IMR-90 (cell line): ENCODE data around the gene RTCB. TPM values are rescaled to one million over a fixed set of nuclear protein-coding genes. Genes with fewer than 3 reads are reported as not detected.

Experiments used
- ATAC-seq: fragments of 200-7000 bp; cut with Tn5 transposase; 2 replicates; pipeline ENCODE4 v1.9.1; 2020; ENCODE audit warnings: low read depth, mild to moderate bottlenecking, moderate library complexity
- BruUV-seq: library from RNA; stranded (reverse); fragments of 400-500 nt; replicated peaks from 2 replicates; lab custom pipeline; 2021; lab: Mats Ljungman, UMichigan
- CTCF ChIA-PET: fragments of 300-600 bp; formaldehyde crosslinking; extraction: SDS; loops from one replicate; lab custom pipeline; 2021; ENCODE audit warnings: antibody characterized with exemption; lab: Yijun Ruan, JAX
- POLR2A ChIA-PET: fragments of 300-600 bp; sonication (Branson Sonifier 250); formaldehyde crosslinking; loops from one replicate; lab custom pipeline; 2022; ENCODE audit warnings: antibody characterized with exemption; ENCODE audit not compliant: unreplicated experiment; lab: Charles Lee
- DNase-seq: peaks from one replicate; pipeline ENCODE4 v3.0.0; 2013
- H2AFZ ChIP-seq: replicated peaks from 2 replicates; pipeline ENCODE3; 2013; ENCODE audit warnings: low read length, mild to moderate bottlenecking; ENCODE audit not compliant: poor library complexity
- H2AK5ac ChIP-seq: 2 replicates; pipeline ENCODE4 v1.6.1; 2013; ENCODE audit warnings: low read depth, low read length, inconsistent platforms
- H2AK9ac ChIP-seq: replicated peaks from 2 replicates; pipeline ENCODE3; 2013; ENCODE audit warnings: mild to moderate bottlenecking, low read depth, low read length, moderate library complexity; ENCODE audit not compliant: poor library complexity
- H2BK120ac ChIP-seq: 2 replicates; pipeline ENCODE4 v1.6.1; 2013; ENCODE audit warnings: low read depth, low read length, inconsistent platforms
- H2BK15ac ChIP-seq: 3 replicates; pipeline ENCODE4 v1.6.1; 2013; ENCODE audit warnings: low read depth, low read length, inconsistent platforms
- H2BK20ac ChIP-seq: 2 replicates; pipeline ENCODE4 v1.6.1; 2013; ENCODE audit warnings: low read depth, mild to moderate bottlenecking, inconsistent platforms, low read length, moderate library complexity
- H2BK5ac ChIP-seq: 2 replicates; pipeline ENCODE4 v1.6.1; 2013; ENCODE audit warnings: mild to moderate bottlenecking, low read depth, low read length, inconsistent platforms; ENCODE audit not compliant: poor library complexity, severe bottlenecking
- H3K14ac ChIP-seq: replicated peaks from 2 replicates; pipeline ENCODE4 v1.6.1; 2013; ENCODE audit warnings: low read depth, low read length, inconsistent platforms
- H3K18ac ChIP-seq: 2 replicates; pipeline ENCODE4 v1.6.1; 2013; ENCODE audit warnings: low read depth, low read length, control low read depth
- H3K23ac ChIP-seq: 2 replicates; pipeline ENCODE4 v1.6.1; 2013; ENCODE audit warnings: low read depth, low read length, inconsistent platforms
- H3K27ac ChIP-seq: 2 replicates; pipeline ENCODE4 v1.5.1; 2013; ENCODE audit warnings: mild to moderate bottlenecking, control low read depth, low read length; ENCODE audit not compliant: insufficient read depth
- H3K27me3 ChIP-seq: 2 replicates; pipeline ENCODE4 v1.6.1; 2013; ENCODE audit warnings: low read length; ENCODE audit not compliant: control insufficient read depth, insufficient read depth
- H3K36me3 ChIP-seq: 2 replicates; pipeline ENCODE4 v1.6.1; 2013; ENCODE audit warnings: low read length, mixed read lengths; ENCODE audit not compliant: control insufficient read depth, insufficient read depth
- H3K4ac ChIP-seq: 2 replicates; pipeline ENCODE4 v1.6.1; 2013; ENCODE audit warnings: low read depth, low read length, inconsistent platforms
- H3K4me1 ChIP-seq: 2 replicates; pipeline ENCODE4 v1.6.1; 2013; ENCODE audit warnings: low read length, mixed read lengths; ENCODE audit not compliant: control insufficient read depth, insufficient read depth
- H3K4me2 ChIP-seq: 2 replicates; pipeline ENCODE4 v1.6.1; 2013; ENCODE audit warnings: low read depth, mild to moderate bottlenecking, control low read depth, low read length, moderate library complexity
- H3K4me3 ChIP-seq: 2 replicates; pipeline ENCODE4 v1.5.1; 2013; ENCODE audit warnings: low read depth, mild to moderate bottlenecking, control low read depth, low read length, moderate library complexity; ENCODE audit not compliant: insufficient read depth
- H3K56ac ChIP-seq: 2 replicates; pipeline ENCODE4 v1.6.1; 2013; ENCODE audit warnings: low read length, inconsistent platforms; ENCODE audit not compliant: insufficient read depth; ENCODE audit errors: extremely low read depth
- H3K79me1 ChIP-seq, 2 experiments: 2 replicates each; pipeline ENCODE4 v1.6.1; 2013; ENCODE audit warnings: low read length in 2 of 2, inconsistent platforms in 1 of 2, low read depth in 1 of 2
- H3K9ac ChIP-seq: 2 replicates; pipeline ENCODE4 v1.6.1; 2013; ENCODE audit warnings: low read depth, low read length, control low read depth
- H3K9me1 ChIP-seq: 2 replicates; pipeline ENCODE4 v1.6.1; 2013; ENCODE audit warnings: low read length, inconsistent platforms; ENCODE audit not compliant: insufficient read depth
- H3K9me3 ChIP-seq: 2 replicates; pipeline ENCODE4 v1.6.1; 2013; ENCODE audit warnings: low read length; ENCODE audit not compliant: control insufficient read depth, insufficient read depth
- H4K20me1 ChIP-seq: 2 replicates; pipeline ENCODE4 v1.6.1; 2013; ENCODE audit warnings: low read length, inconsistent platforms; ENCODE audit not compliant: insufficient read depth
- H4K5ac ChIP-seq: 2 replicates; pipeline ENCODE4 v1.6.1; 2013; ENCODE audit warnings: mild to moderate bottlenecking, low read depth, low read length, control low read depth
- H4K8ac ChIP-seq, 2 experiments: 2 replicates each; pipeline ENCODE4 v1.6.1; 2013; ENCODE audit warnings: low read depth in 2 of 2, low read length in 2 of 2, control low read depth in 1 of 2, inconsistent platforms in 1 of 2
- H4K91ac ChIP-seq: 2 replicates; pipeline ENCODE4 v1.6.1; 2013; ENCODE audit warnings: low read depth, low read length, inconsistent platforms; ENCODE audit not compliant: insufficient read depth
- BHLHE40 ChIP-seq: fragments of 150-350 bp; IDR thresholded peaks from 2 replicates; pipeline ENCODE4 v1.6.1; 2016; ENCODE audit warnings: mild to moderate bottlenecking, low read depth, low read length
- CHD1 ChIP-seq: IDR thresholded peaks from 2 replicates; pipeline ENCODE4 v1.6.1; 2012; ENCODE audit warnings: low read depth, low read length, improper control_type of control experiment
- ELK1 ChIP-seq: fragments of 150-350 bp; IDR thresholded peaks from 2 replicates; pipeline ENCODE4 v1.6.1; 2016; ENCODE audit warnings: low read depth, mild to moderate bottlenecking, low read length, moderate library complexity, borderline replicate concordance
- FOS ChIP-seq: fragments of 150-350 bp; IDR thresholded peaks from 2 replicates; pipeline ENCODE4 v1.6.1; 2016; ENCODE audit warnings: low read depth, low read length
- MAFK ChIP-seq: IDR thresholded peaks from 2 replicates; pipeline ENCODE4 v1.6.1; 2012; ENCODE audit warnings: low read depth, low read length, improper control_type of control experiment
- MAZ ChIP-seq: IDR thresholded peaks from 2 replicates; pipeline ENCODE4 v1.6.1; 2012; ENCODE audit warnings: low read depth, mild to moderate bottlenecking, low read length, improper control_type of control experiment, moderate library complexity, borderline replicate concordance
- NFE2L2 ChIP-seq: fragments of 150-350 bp; IDR thresholded peaks from 2 replicates; pipeline ENCODE4 v1.6.1; 2016; ENCODE audit warnings: low read depth, mild to moderate bottlenecking, low read length
- RAD21 ChIP-seq: IDR thresholded peaks from 2 replicates; pipeline ENCODE4 v1.6.1; 2012; ENCODE audit warnings: low read length, improper control_type of control experiment
- SMC3 ChIP-seq: fragments of 150-350 bp; IDR thresholded peaks from 2 replicates; pipeline ENCODE4 v1.6.1; 2016; ENCODE audit warnings: low read depth, mild to moderate bottlenecking, antibody characterized with exemption, low read length, moderate library complexity
- USF2 ChIP-seq: fragments of 150-350 bp; IDR thresholded peaks from 2 replicates; pipeline ENCODE4 v1.6.1; 2017; ENCODE audit warnings: mild to moderate bottlenecking, antibody characterized with exemption, low read length, low read depth
- WGBS, 2 experiments: methylation state at CpG; one replicate each; pipeline versions ENCODE4 v1.1.5 to v1.1.7; 2013; ENCODE audit warnings: missing lambda C conversion rate in 2 of 2; ENCODE audit not compliant: insufficient read length in 1 of 2; ENCODE audit errors: extremely low coverage in 2 of 2; 5-methylcytosine and 5-hydroxymethylcytosine counted together
- dilution Hi-C: fragments of 300-500 bp; cut with HindIII; formaldehyde crosslinking; loops from one replicate; pipeline ENCODE4 v1.14.3; 2018; ENCODE audit warnings: low sequenced_read_pairs; ENCODE audit not compliant: unreplicated experiment
- in situ Hi-C: fragments of 300-500 bp; cut with MboI; formaldehyde crosslinking; loops from 3 replicates; pipeline ENCODE4 v1.14.3; 2019; ENCODE audit warnings: low sequenced_read_pairs, inconsistent platforms, mixed read lengths
- intact Hi-C: fragments of 100-400 bp; cut with micrococcal nuclease; formaldehyde crosslinking; loops from 2 replicates; pipeline ENCODE4 v1.10.0; 2022
- polyA plus RNA-seq, 3 experiments: library from polyadenylated mRNA; depleted of rRNA; stranded (reverse); fragments of >200 nt; gene quantifications; 2 replicates each; pipeline ENCODE4 v1.2.3, GENCODE V29; 2012; ENCODE audit warnings: low replicate concordance in 1 of 3
- total RNA-seq: library from RNA; depleted of rRNA; stranded (reverse); fragments of >200 nt; gene quantifications from 2 replicates; pipeline ENCODE4 v1.2.3, GENCODE V29; 2012
- TF ChIP-seq, protein P1 (sequence below): conservative IDR thresholded peaks from 2 replicates; pipeline ENCODE4 v1.5.1; 2012; ENCODE audit warnings: mild to moderate bottlenecking, low read depth, low read length, improper control_type of control experiment

Gene RTCB
- total and polyA plus RNA-seq, 2 of the 4 experiments (the other 2 are of a cell fraction): 115 to 213 TPM

DNA sequence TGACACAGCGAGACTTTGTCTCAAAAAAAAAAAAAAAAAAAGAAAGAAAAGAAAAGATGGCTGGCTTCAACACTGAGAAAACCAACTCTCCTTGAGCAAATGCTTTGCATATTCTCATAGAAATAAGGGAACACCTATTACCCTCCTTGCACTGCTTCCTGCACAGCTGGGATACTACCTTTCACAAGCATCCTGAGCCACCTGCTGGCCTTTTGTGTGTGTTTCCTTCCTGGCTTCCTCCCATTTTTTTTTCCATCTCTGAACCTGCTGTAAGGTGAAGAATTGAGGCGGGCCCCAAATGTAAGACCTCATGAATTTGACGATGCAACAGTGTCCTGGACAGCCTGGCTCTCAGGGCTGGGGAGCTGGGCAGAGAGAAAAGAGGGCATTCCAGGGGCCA lies 56.3 kb downstream of the RTCB start:
- Histone ChIP-seq H3K9ac (no peak overlapping the region), H3K56ac (no peak overlapping the region), H4K91ac (no peak overlapping the region), H3K4me3 (no peak overlapping the region), H4K5ac (no peak overlapping the region), H2AK5ac (no peak overlapping the region), H3K4ac (no peak overlapping the region), H2BK20ac (no peak overlapping the region), H3K18ac (no peak overlapping the region), H3K9me3 (no peaks in the 10 kb centered on the region), H3K14ac (no peak overlapping the region), H3K9me1 (no peaks in the 10 kb centered on the region), H3K23ac (no peak overlapping the region), H3K27me3 (0 out of 2 replicates have a peak, but pooled peaks cover 2% of the 10 kb centered on the region), H3K4me2 (no peak overlapping the region), H4K8ac (no peak overlapping the region), H2BK120ac (no peak overlapping the region), H3K36me3 (no peaks in the 10 kb centered on the region), H4K20me1 (no peaks in the 10 kb centered on the region), H3K4me1 (no peaks in the 10 kb centered on the region), H3K79me1 (no peaks in the 10 kb centered on the region), H3K27ac (no peak overlapping the region), H2BK15ac (no peak overlapping the region), H2BK5ac (no peak overlapping the region), H2AFZ (no peak overlapping the region), H2AK9ac (no peak overlapping the region)
- no TSS peak for BruUV-seq
- no CpG with 5 or more reads among the region's 3 CpGs for WGBS, 2 experiments
- dilution Hi-C loops: no loop called here
- ATAC-seq: no peak
- TF ChIP-seq, protein P1, sequence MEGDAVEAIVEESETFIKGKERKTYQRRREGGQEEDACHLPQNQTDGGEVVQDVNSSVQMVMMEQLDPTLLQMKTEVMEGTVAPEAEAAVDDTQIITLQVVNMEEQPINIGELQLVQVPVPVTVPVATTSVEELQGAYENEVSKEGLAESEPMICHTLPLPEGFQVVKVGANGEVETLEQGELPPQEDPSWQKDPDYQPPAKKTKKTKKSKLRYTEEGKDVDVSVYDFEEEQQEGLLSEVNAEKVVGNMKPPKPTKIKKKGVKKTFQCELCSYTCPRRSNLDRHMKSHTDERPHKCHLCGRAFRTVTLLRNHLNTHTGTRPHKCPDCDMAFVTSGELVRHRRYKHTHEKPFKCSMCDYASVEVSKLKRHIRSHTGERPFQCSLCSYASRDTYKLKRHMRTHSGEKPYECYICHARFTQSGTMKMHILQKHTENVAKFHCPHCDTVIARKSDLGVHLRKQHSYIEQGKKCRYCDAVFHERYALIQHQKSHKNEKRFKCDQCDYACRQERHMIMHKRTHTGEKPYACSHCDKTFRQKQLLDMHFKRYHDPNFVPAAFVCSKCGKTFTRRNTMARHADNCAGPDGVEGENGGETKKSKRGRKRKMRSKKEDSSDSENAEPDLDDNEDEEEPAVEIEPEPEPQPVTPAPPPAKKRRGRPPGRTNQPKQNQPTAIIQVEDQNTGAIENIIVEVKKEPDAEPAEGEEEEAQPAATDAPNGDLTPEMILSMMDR: no peak
- no peak for TF ChIP-seq ELK1
- TF ChIP-seq MAZ: no peak
- TF ChIP-seq SMC3: no peak
- TF ChIP-seq USF2: no peak
- TF ChIP-seq CHD1: no peak
- TF ChIP-seq MAFK: no peak
- TF ChIP-seq FOS: no peak
- no peak for TF ChIP-seq RAD21
- no peak for TF ChIP-seq NFE2L2
- TF ChIP-seq BHLHE40: no peak
- CTCF ChIA-PET: interaction anchor here (0.7 kb wide), 1 partner anchor 821 kb away, joined by 5 read pairs; no protein-coding TSS in a partner anchor
- intact Hi-C loops: no loop called here
- in situ Hi-C loops: no loop called here
- DNase-seq: no peak
- POLR2A ChIA-PET: no interaction called here
